ENCODE results near the gene SSX2.
"Not testable (repeated sequence)": the region's sequence is repeated elsewhere in the genome, so short reads cannot be mapped to it uniquely, and the experiment has no call there.

DNA sequence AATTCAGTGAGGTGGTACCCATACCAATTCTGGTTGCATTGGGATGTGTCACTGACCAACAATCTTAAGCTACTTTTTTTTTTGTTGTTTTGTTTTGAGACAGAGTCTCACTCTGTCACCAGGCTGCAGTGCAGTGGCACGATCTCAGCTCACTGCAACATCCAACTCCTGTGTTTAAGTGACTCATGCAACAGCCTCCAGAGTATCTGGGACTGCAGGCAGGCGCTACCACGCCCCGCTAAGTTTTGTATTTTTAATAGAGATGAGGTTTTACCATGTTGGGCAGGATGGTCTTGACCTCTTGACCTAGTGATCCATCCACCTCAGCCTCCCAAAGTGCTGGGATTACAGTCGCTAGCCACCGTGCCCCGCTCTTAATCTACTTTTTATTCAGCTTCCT, 58.0 kb downstream of the SSX2 start:
- TF ChIP-seq ZNF274 (IDR thresholded peaks at IDR 0.05; ENCODE audit: low read depth, low read length); YY1 (IDR thresholded peaks at IDR 0.05; ENCODE audit: insufficient read depth, insufficient read length): not testable (repeated sequence)
